Neural cell (in vitro differentiated cells): ENCODE data around the gene C22orf23. TPM values are rescaled to one million over a fixed set of nuclear protein-coding genes. Genes with fewer than 3 reads are reported as not detected.

ENCODE experiments used
- H2AFZ ChIP-seq: fragments of 200-600, 300-800 bp; sonication (generic), shearing (Covaris generic); 2 replicates; pipeline ENCODE4 v1.6.0; 2014; ENCODE audit warnings: low read depth, mild to moderate bottlenecking, antibody characterized with exemption, low read length, moderate library complexity
- H3F3A ChIP-seq: fragments of 200-600 bp; shearing (Covaris generic); 2 replicates; pipeline ENCODE4 v1.6.1; 2016; ENCODE audit warnings: mild to moderate bottlenecking, moderate library complexity, mixed read lengths, antibody characterized with exemption, low read length; ENCODE audit not compliant: insufficient read depth, poor library complexity, severe bottlenecking
- H3K27ac ChIP-seq: fragments of 200-600, 300-800 bp; sonication (generic), shearing (Covaris generic); 2 replicates; pipeline ENCODE4 v1.5.1; 2014; ENCODE audit warnings: mild to moderate bottlenecking, low read length, moderate library complexity
- H3K27me3 ChIP-seq: fragments of 300-800, 200-600 bp; sonication (generic), shearing (Covaris generic); 2 replicates; pipeline ENCODE4 v1.6.0; 2014; ENCODE audit warnings: mild to moderate bottlenecking, low read depth, low read length, moderate library complexity; ENCODE audit not compliant: insufficient read depth
- H3K36me3 ChIP-seq: fragments of 300-800, 200-600 bp; sonication (generic), shearing (Covaris generic); 2 replicates; pipeline ENCODE4 v1.5.1; 2014; ENCODE audit warnings: mild to moderate bottlenecking, antibody characterized with exemption, low read length, moderate library complexity; ENCODE audit not compliant: insufficient read depth
- H3K4me2 ChIP-seq: fragments of 300-800, 200-600 bp; sonication (generic), shearing (Covaris generic); 2 replicates; pipeline ENCODE4 v1.6.0; 2014; ENCODE audit warnings: mild to moderate bottlenecking, low read length
- H3K4me3 ChIP-seq: fragments of 300-800, 200-600 bp; sonication (generic), shearing (Covaris generic); 2 replicates; pipeline ENCODE4 v1.5.1; 2014; ENCODE audit warnings: mild to moderate bottlenecking, low read length, moderate library complexity
- H3K79me2 ChIP-seq: fragments of 200-600 bp; shearing (Covaris generic); replicated peaks from 2 replicates; pipeline ENCODE4 v1.6.0; 2014; ENCODE audit warnings: mild to moderate bottlenecking, low read length, moderate library complexity; ENCODE audit not compliant: insufficient read depth
- H3K9ac ChIP-seq: fragments of 300-800, 200-600 bp; sonication (generic), shearing (Covaris generic); 2 replicates; pipeline ENCODE4 v1.6.1; 2016; ENCODE audit warnings: mild to moderate bottlenecking, low read length, mixed read lengths
- H3K9me2 ChIP-seq: fragments of 200-600 bp; shearing (Covaris generic); 2 replicates; pipeline ENCODE4 v1.6.1; 2016; ENCODE audit warnings: mild to moderate bottlenecking, low read length, mixed read lengths; ENCODE audit not compliant: insufficient read depth
- H3K9me3 ChIP-seq: fragments of 200-600, 300-800 bp; sonication (generic), shearing (Covaris generic); 2 replicates; pipeline ENCODE4 v1.6.1; 2016; ENCODE audit warnings: mild to moderate bottlenecking, mixed run types, low read length, moderate library complexity, mixed read lengths
- H4K20me1 ChIP-seq: fragments of 200-600 bp; shearing (Covaris generic); 2 replicates; pipeline ENCODE4 v1.6.1; 2016; ENCODE audit warnings: mild to moderate bottlenecking, mixed run types; ENCODE audit not compliant: insufficient read depth
- CTCF ChIP-seq: fragments of 450-650 bp; IDR thresholded peaks from 2 replicates; pipeline ENCODE4 v1.5.1; 2014; ENCODE audit warnings: antibody characterized with exemption, mild to moderate bottlenecking, moderate library complexity; ENCODE audit not compliant: poor library complexity, severe bottlenecking
- EP300 ChIP-seq: fragments of 450-650 bp; conservative IDR thresholded peaks from 2 replicates; pipeline ENCODE4 v1.6.1; 2014; ENCODE audit warnings: antibody characterized with exemption, mild to moderate bottlenecking, moderate library complexity; ENCODE audit not compliant: poor library complexity, severe bottlenecking
- EZH2 ChIP-seq: fragments of 200-600, 300-800 bp; shearing (Covaris generic), sonication (generic); IDR thresholded peaks from 2 replicates; pipeline ENCODE4 v1.6.1; 2014; ENCODE audit warnings: antibody characterized with exemption, low read length, borderline replicate concordance, mild to moderate bottlenecking; ENCODE audit not compliant: insufficient read depth, poor library complexity, severe bottlenecking
- MXI1 ChIP-seq: fragments of 450-650 bp; conservative IDR thresholded peaks from 2 replicates; pipeline ENCODE4 v1.6.1; 2014; ENCODE audit warnings: antibody characterized with exemption, mild to moderate bottlenecking; ENCODE audit not compliant: poor library complexity, severe bottlenecking
- RAD21 ChIP-seq: fragments of 450-650 bp; conservative IDR thresholded peaks from 2 replicates; pipeline ENCODE4 v1.6.1; 2014; ENCODE audit warnings: antibody characterized with exemption, mild to moderate bottlenecking, moderate library complexity
- REST ChIP-seq: IDR thresholded peaks from 2 replicates; pipeline ENCODE4 v1.6.1; 2012; ENCODE audit warnings: borderline replicate concordance
- SMC3 ChIP-seq: fragments of 450-650 bp; conservative IDR thresholded peaks from 2 replicates; pipeline ENCODE4 v1.6.1; 2014; ENCODE audit warnings: antibody characterized with exemption, mild to moderate bottlenecking, moderate library complexity; ENCODE audit not compliant: poor library complexity
- TAF1 ChIP-seq: IDR thresholded peaks from 2 replicates; pipeline ENCODE4 v1.6.1; 2012; ENCODE audit warnings: low read depth
- polyA plus RNA-seq: library from polyadenylated mRNA; depleted of rRNA; stranded (reverse); fragments of >200 nt; gene quantifications from 2 replicates; pipeline ENCODE4 v1.2.3, GENCODE V29; 2014

Gene C22orf23
- polyA plus RNA-seq, 1 donor from 2014 or later: 1.3 TPM

GRCh38 chr22:37896181-37896592 is 57.2 kb downstream of the C22orf23 start:
- no peaks in the 10 kb centered on the region for H3K9me2 ChIP-seq
- H3K9ac ChIP-seq: no peak overlapping the region
- no peaks in the 10 kb centered on the region for H4K20me1 ChIP-seq
- H3K4me3 ChIP-seq: no peak overlapping the region
- no peaks in the 10 kb centered on the region for H3F3A ChIP-seq
- no peaks in the 10 kb centered on the region for H3K9me3 ChIP-seq
- H2AFZ ChIP-seq: no peak overlapping the region
- TF ChIP-seq SMC3: no peak
- H3K79me2 ChIP-seq: no peaks in the 10 kb centered on the region
- H3K4me2 ChIP-seq: no peak overlapping the region
- no peaks in the 10 kb centered on the region for H3K36me3 ChIP-seq
- no peaks in the 10 kb centered on the region for H3K27me3 ChIP-seq
- H3K27ac ChIP-seq: no peak overlapping the region

- TF ChIP-seq TAF1 (no peak), REST (no peak), EZH2 (no peak), SMC3 (no peak), CTCF (no peak), EP300 (no peak), RAD21 (no peak)
- Histone ChIP-seq H3K4me3 (no peak overlapping the region), H3K79me2 (no peaks in the 10 kb centered on the region), H3K9me2 (no peaks in the 10 kb centered on the region), H3K4me2 (no peak overlapping the region), H3K9me3 (no peaks in the 10 kb centered on the region), H3K27ac (no peak overlapping the region), H3K27me3 (no peaks in the 10 kb centered on the region), H3K36me3 (no peaks in the 10 kb centered on the region), H4K20me1 (no peaks in the 10 kb centered on the region), H3K9ac (no peak overlapping the region), H2AFZ (no peak overlapping the region), H3F3A (no peaks in the 10 kb centered on the region)
These were observed 58.3 kb downstream of the C22orf23 start for GRCh38 chr22:37894939-37895670.

- no peaks in the 10 kb centered on the region for H3K9me2 ChIP-seq
- no peak overlapping the region for H3K4me2 ChIP-seq
- no peaks in the 10 kb centered on the region for H3K9me3 ChIP-seq
- no peaks in the 10 kb centered on the region for H3K27me3 ChIP-seq
- H3K36me3 ChIP-seq: no peaks in the 10 kb centered on the region
- no peak overlapping the region for H3K9ac ChIP-seq
- no peaks in the 10 kb centered on the region for H3F3A ChIP-seq
- TF ChIP-seq EP300: no peak
- no peak for TF ChIP-seq TAF1
- no peak for TF ChIP-seq MXI1
- TF ChIP-seq CTCF: no peak
- no peak for TF ChIP-seq EZH2
- no peak overlapping the region for H2AFZ ChIP-seq
- no peaks in the 10 kb centered on the region for H3K79me2 ChIP-seq
- no peak overlapping the region for H3K4me3 ChIP-seq
- H3K27ac ChIP-seq: no peak overlapping the region
- H4K20me1 ChIP-seq: no peaks in the 10 kb centered on the region
These were observed 59.8 kb downstream of the C22orf23 start for GRCh38 chr22:37893583-37893983.
